Activated CD4-positive, CD25-positive, alpha-beta regulatory T cell treated with anti-CD3 and anti-CD28 coated beads, Interleukin-2, amount 50 U/mL, for 72 hours (primary cell): ENCODE data around the gene NELL1.
"Not testable (repeated sequence)": the region's sequence is repeated elsewhere in the genome, so short reads cannot be mapped to it uniquely, and the experiment has no call there.

Source experiments
- DNase-seq: peaks from one replicate; pipeline ENCODE4 v3.0.0; 2021

Gene NELL1

GRCh38 chr11:20771681-20772080 is 102.3 kb downstream of the NELL1 start:
- no peak for DNase-seq

GRCh38 chr11:20775331-20775730 is 105.9 kb downstream of the NELL1 start:
- no peak for DNase-seq

GRCh38 chr11:20782775-20783174 is 113.4 kb downstream of the NELL1 start:
- DNase-seq: no peak

GRCh38 chr11:20783220-20783619 is 113.8 kb downstream of the NELL1 start:
- DNase-seq: no peak

- no peak for DNase-seq
These were observed 121.2 kb downstream of the NELL1 start for GRCh38 chr11:20790622-20791021.

GRCh38 chr11:20795005-20795404 is 125.6 kb downstream of the NELL1 start:
- DNase-seq: no peak

- DNase-seq: no peak
These were observed 138.9 kb downstream of the NELL1 start for GRCh38 chr11:20808328-20808727.

- no peak for DNase-seq
These were observed 151.7 kb downstream of the NELL1 start for GRCh38 chr11:20821046-20821445.

- DNase-seq: no peak
These were observed 152.1 kb downstream of the NELL1 start for GRCh38 chr11:20821470-20821869.

GRCh38 chr11:20824773-20825172 is 155.4 kb downstream of the NELL1 start:
- DNase-seq: no peak

GRCh38 chr11:20835561-20835960 is 166.2 kb downstream of the NELL1 start:
- no peak for DNase-seq

- DNase-seq: no peak
These were observed 169.8 kb downstream of the NELL1 start for GRCh38 chr11:20839231-20839630.

GRCh38 chr11:20840341-20840740 is 171.0 kb downstream of the NELL1 start:
- no peak for DNase-seq

GRCh38 chr11:20844216-20844615 is 174.8 kb downstream of the NELL1 start:
- DNase-seq: no peak

GRCh38 chr11:20844630-20845029 is 175.2 kb downstream of the NELL1 start:
- no peak for DNase-seq

GRCh38 chr11:20854215-20854955 is 185.0 kb downstream of the NELL1 start:
- DNase-seq: no peak

GRCh38 chr11:20861322-20861721 is 191.9 kb downstream of the NELL1 start:
- DNase-seq: no peak

GRCh38 chr11:20862263-20862662 is 192.9 kb downstream of the NELL1 start:
- not testable (repeated sequence) for DNase-seq

- DNase-seq: no peak
These were observed 195.2 kb downstream of the NELL1 start for GRCh38 chr11:20864628-20865027.

GRCh38 chr11:20865161-20865560 is 195.8 kb downstream of the NELL1 start:
- DNase-seq: no peak

GRCh38 chr11:20869123-20869522 is 199.7 kb downstream of the NELL1 start:
- no peak for DNase-seq

GRCh38 chr11:20873054-20873453 is 203.7 kb downstream of the NELL1 start:
- no peak for DNase-seq

GRCh38 chr11:20874358-20874757 is 205.0 kb downstream of the NELL1 start:
- DNase-seq: no peak

GRCh38 chr11:20875889-20876288 is 206.5 kb downstream of the NELL1 start:
- DNase-seq: no peak

- DNase-seq: no peak
These were observed 207.4 kb downstream of the NELL1 start for GRCh38 chr11:20876738-20877137.
